DMS 273 treated with DMSO at 0.1 percent for 48 hours (cell line): Measurements from ENCODE around the gene RBM48.
"Not testable (repeated sequence)": the region's sequence is repeated elsewhere in the genome, so short reads cannot be mapped to it uniquely, and the experiment has no call there.

Experiments used
- DNase-seq: peaks from one replicate; lab custom pipeline; 2025; lab: John Stamatoyannopoulos, UW

Gene RBM48

DNA sequence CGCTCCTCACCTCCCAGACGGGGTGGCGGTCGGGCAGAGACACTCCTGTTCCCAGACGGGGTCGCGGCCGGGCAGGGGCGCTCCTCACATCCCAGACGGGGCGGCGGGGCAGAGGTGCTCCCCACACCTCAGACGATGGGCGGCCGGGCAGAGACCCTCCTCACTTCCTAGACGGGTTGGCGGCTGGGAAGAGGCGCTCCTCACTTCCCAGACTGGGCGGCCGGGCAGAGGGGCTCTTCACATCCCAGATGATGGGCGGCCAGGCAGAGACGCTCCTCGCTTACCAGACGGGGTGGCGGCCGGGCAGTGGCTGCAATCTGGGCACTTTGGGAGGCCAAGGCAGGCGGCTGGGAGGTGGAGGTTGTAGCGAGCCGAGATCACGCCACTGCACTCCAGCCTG is 16.5 kb downstream of the RBM48 start:
- not testable (repeated sequence) for DNase-seq

DNA sequence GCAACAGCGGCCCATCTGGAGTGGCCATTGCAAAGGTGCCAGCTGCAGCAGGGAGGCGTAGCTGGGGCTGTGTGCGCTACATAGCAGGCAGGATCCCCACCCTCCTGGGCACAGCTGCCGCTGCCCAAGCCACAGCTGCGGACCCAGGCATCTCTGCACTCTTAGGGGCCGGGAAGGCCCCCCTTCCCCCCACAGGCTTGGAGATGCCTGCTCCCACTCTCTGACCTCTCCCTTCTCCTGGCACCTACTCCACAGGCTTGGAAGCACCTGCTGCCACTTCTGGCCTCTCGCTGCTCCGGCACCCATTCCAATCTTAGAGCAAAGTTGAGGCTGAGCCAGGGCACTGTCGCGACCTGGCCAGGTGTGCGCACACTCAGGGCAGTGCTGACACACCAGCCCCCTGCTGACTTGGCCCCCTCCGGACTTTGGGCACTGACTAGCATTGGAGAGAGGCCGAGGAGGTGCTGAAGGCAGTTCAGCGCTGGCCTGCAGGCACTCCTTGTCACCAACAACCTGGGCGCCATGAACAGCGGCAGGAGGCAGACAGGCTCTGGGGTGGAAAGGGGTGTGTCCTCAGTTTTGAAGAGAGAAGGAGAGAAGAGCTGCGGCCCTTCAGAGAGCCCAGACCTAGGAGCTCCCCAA is 18.4 kb downstream of the RBM48 start:
- no peak for DNase-seq

DNA sequence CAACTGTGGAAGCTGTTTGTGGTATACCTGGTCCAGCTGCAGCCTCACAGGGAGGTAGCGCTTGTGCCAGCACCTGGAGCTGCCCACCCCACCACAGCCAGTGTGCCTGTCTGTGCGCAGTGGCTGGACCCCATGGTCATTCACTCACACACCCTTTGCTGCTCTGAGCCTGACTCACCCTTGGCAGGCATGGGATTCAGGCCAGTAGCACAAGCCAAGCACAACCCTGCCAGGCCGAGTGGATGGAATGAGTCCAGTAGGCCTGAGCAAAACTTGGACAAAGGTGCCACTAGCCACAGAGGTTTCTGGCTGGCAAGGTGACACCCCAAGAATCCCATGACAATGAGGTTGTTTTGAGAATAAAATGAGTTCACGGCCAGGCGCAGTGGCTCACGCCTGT is 19.0 kb downstream of the RBM48 start:
- DNase-seq: no peak

DNA sequence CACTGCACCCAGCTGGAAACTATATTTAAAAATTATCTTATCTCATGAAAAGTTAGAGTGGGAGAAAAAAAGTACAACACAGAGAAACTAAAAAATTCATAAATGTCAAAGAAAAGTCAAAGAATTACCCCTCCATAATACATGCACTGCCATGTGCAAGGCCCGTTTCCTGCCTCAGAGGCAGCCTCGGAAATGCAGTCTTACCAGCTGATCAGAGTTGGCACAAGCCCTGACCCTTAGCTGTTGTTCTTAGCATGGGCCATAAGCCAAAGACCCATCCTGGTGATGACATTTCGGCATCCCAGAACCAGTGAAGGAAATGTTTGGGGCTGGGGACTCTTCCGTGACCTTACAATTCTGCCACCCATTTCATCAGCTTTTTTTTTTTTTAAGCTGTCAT is 21.6 kb downstream of the RBM48 start:
- no peak for DNase-seq

DNA sequence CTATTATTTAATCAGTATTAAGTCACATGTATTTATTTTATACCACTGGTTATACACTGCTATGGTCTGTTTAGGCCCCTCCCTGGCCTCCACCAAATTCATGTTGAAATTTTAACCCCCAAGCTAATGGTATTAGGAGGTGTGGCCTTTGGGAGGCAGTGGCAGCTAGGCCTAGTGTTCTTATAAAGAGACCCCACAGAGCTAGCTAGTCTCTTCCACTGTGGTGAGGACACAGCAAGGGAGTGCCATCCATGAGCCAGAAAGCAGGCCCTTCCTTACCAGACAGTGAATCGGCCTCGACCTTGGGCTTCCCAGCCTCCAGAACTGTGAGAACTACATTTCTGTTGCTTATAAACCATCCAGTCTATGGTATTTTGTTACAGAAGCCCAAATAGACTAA is 28.7 kb downstream of the RBM48 start:
- no peak for DNase-seq

DNA sequence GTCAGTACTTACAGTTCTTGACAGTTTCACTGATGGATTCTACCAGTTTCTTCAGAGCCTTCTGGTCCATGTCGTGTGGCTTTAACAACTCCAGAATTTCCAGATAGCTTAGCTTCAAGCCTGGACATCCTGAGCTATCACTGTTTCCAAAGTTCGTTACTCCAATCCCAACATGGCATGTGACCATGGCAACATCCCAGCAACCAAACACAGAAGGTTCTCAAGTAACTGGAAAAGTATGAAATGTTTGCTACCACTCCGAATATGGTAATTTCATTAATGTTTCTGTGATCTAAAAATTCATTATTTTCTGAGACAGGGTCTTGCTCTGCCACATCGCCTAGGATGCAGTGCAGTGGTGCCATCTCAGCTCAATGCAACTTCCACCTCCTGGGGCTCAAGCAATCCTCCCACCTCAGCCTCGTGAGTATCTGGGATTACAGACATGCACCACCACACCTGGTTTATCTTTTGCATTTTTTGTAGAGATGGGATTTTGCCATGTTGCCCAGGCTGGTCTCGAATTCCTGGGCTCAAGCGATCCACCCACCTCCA is 29.3 kb downstream of the RBM48 start:
- DNase-seq: no peak

DNA sequence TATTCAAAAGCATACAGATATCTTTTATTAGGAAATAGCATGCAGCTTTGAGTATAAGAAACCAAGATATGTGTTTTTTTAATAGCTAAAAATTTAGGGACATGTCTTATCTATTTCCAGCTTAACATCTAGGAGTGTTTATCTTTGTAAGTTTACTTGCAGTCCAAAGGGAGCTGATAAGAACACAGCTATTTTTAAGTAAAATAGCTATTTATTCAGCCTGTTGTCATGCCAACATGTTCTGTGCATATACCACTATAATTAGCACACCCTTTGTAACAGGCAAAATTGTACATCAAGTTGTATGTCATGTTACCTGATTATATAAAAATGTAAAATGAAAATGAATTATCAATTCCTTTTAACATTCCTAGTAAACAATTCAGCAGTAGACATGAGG is 32.0 kb downstream of the RBM48 start:
- DNase-seq: no peak

DNA sequence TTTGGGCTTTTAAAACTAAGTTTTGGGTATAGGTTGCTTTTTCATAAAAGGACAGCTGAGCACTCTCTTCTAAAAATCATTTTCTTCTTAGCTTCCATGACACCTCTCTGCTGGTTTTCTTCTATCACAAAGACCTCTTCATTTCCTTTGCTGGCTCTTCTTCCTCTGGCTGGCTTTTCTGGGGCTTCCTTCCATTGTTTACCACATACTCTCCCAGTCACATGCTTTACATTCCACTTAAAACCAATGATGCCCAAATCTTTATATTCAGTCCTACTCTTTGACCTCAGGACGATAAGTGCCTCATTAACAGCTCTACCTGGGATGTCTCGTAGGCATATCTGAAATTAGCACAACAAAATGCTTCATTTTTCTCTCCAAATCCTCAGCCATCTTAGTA is 34.8 kb downstream of the RBM48 start:
- DNase-seq: no peak

DNA sequence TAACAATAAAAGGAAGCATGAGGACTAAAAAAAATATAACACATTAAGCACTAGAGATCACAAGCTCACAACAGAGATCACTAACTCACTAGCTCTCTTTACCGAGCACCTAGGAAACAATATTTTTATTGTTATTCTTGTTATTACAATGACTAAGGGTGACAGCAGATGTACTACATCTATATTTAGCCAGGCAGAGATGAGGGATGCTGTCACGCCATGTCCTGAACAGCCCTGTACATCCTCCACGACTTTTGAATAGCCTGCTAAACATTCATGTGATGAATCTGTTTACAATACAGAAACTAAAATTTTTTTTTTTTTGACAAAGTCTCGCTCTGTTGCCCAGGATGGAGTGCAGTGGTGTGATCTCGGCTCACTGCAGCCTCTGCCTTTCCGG is 38.9 kb downstream of the RBM48 start:
- DNase-seq: no peak

DNA sequence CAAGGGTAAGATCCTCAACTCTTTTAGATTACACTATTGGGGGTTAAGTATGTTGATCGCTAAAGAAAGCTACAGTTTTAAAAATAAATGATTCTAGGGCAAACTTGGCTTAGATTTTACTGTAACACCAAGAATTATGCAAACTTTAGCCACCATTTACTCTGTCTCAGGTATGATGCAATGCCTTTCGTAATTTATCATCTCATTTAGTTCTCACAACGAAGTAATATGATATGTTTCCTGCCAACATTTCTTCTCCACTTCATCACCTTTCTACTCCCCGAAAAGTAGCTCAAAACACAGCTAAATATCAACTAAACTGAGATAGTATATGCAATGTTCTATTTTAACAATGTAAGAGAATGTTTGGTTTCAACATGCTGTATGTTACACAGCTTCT is 40.5 kb downstream of the RBM48 start:
- no peak for DNase-seq

DNA sequence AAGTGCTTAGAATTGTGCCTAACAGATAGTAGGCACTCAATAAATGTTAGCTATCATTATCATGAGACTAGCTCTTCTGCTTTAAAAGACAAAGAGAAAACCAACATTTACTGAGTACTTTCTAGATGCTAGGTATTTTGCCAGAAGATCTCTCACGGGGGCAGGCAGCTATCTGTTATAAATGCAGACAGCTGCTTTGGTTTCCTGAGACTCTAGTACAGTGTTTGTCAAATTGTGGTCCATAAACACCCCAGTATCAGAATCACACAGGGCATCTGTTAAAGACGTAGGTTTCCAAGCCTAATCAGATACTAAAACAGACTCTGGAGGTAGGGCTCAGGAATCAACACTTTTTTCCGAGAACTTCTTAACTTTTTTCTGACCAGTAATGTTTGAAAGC is 47.7 kb downstream of the RBM48 start:
- no peak for DNase-seq

DNA sequence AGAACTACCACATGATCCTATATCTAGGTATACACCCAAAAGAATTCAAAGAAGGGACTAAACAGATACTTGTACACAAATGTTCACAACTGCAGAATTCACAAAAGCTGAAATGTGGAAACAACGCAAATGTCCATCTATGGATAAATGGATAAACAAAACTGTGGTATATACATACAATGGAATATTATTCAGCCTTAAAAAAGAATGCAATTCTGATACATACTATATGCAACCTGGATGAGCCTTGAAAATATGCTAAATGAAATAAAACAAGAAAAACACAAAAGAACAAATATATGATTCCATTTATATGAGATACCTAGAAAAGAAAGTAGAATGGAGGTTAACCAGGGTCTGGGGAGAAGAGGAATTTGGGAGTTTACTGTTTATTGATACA is 54.4 kb downstream of the RBM48 start:
- no peak for DNase-seq

DNA sequence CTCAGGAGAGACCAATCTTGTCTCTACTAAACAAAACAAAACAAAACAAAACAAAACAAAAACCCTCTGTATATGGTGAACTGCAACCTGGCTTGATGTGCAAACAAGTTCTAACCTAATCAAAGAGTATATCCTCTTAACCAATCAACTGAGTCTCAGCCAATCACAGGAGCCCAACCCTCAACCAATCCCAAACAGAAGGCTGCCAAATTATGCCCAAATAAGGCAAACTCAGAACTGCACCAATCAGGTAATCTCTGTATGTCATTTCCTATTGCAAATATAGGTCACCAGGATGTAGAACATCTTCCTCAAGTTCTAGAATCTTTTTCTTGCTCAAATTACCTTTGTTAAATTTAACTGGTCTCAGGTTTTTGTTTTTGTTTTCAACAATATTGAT is 56.4 kb downstream of the RBM48 start:
- no peak for DNase-seq

DNA sequence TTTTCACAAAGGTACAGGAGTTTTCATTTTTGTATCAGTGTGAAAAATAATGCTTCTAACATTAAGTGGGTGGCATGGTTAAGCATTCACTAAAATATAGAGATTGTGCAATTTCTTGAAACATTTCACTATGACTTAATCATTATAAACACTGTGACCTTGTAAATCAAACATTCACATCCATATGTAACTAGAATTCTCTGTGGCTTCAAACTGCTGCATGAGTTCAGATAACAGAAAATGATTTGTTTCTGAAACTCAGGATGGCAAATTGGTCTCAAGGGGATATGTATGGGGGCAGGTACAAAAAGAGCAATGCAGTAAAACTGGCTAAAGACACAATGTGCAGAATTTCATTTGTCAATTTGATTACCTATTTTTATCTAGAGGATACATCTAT is 57.8 kb downstream of the RBM48 start:
- DNase-seq: no peak

DNA sequence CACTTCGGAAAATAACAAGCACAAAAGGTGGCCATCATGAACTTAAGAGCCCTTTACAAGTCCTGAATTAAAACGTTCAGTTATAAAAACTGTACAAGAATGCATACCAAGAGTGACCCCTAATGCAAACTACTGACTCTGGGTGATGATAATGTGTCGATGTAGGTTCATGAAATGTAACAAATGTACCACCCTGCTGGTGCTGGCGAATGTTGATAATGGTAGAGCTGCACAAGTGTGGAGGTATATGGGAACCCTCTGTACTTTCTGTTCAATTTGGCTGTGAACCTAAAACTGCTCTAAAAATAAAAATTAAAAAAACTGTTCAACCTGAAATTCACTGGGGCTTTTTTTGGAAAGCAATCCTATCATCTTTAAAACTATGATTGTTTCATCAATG is 58.2 kb downstream of the RBM48 start:
- no peak for DNase-seq
